ENCODE data around the gene EEF1AKMT2. TPM values are rescaled to one million over a fixed set of nuclear protein-coding genes. Genes with fewer than 3 reads are reported as not detected.

EEF1AKMT2 gene
- total RNA-seq, 1 donor from 2014 or later: 19.1 TPM

GRCh38 chr10:124730790-124731189 is 60.9 kb downstream of the EEF1AKMT2 start:
- Histone ChIP-seq H4K20me1 (ENCODE audit: insufficient read depth, low read length) (peaks cover 55% of the 10 kb centered on the region), H3K4me1 (ENCODE audit: insufficient read depth, low read length) (peaks cover 12% of the 10 kb centered on the region), H3K79me2 (ENCODE audit: insufficient read depth, low read length) (peaks cover 21% of the 10 kb centered on the region), H3K9ac (ENCODE audit: low read length) (no peak overlapping the region), H3K4me3 (ENCODE audit: insufficient read depth, low read depth, low read length) (no peak overlapping the region), H2AFZ (ENCODE audit: low read depth, low read length) (no peak overlapping the region), H3K36me3 (ENCODE audit: insufficient read depth, low read length) (peaks cover under 1% of the 10 kb centered on the region), H3K27me3 (ENCODE audit: insufficient read depth, low read length) (no peaks in the 10 kb centered on the region), H3K4me2 (ENCODE audit: low read length) (no peak overlapping the region), H3K9me3 (ENCODE audit: insufficient read depth, low read depth, low read length) (no peaks in the 10 kb centered on the region), H3K27ac (ENCODE audit: low read depth, low read length) (no peak overlapping the region)
- no peaks in the 10 kb centered on the region for H3K9me3 Mint-ChIP-seq (ENCODE audit: unreplicated experiment)
- DNase-seq (ENCODE audit: low read depth) (no peak), FAIRE-seq (no peak)
- H3K27ac Mint-ChIP-seq (ENCODE audit: unreplicated experiment): no peak overlapping the region
- H3K27me3 Mint-ChIP-seq (ENCODE audit: low read depth, unreplicated experiment): peaks cover 4% of the 10 kb centered on the region
- no peak for TF ChIP-seq CTCF (IDR thresholded peaks at IDR 0.05; ENCODE audit: insufficient read depth, low read depth, low read length)
- TF ChIP-seq EZH2 (IDR thresholded peaks at IDR 0.05; ENCODE audit: insufficient read depth, low read length): no peak
- H3K4me3 Mint-ChIP-seq (ENCODE audit: unreplicated experiment): no peak overlapping the region
- peaks cover 18% of the 10 kb centered on the region for H3K36me3 Mint-ChIP-seq (ENCODE audit: low read depth, unreplicated experiment)
- peaks cover 11% of the 10 kb centered on the region for H3K4me1 Mint-ChIP-seq (ENCODE audit: low read depth, unreplicated experiment)

GRCh38 chr10:124728830-124729661 is 62.6 kb downstream of the EEF1AKMT2 start:
- no peak for DNase-seq (ENCODE audit: low read depth)
- Histone ChIP-seq H4K20me1 (ENCODE audit: insufficient read depth, low read length) (peaks cover 54% of the 10 kb centered on the region), H3K27ac (ENCODE audit: low read depth, low read length) (no peak overlapping the region), H2AFZ (ENCODE audit: low read depth, low read length) (no peak overlapping the region), H3K9ac (ENCODE audit: low read length) (no peak overlapping the region), H3K9me3 (ENCODE audit: insufficient read depth, low read depth, low read length) (no peaks in the 10 kb centered on the region), H3K4me1 (ENCODE audit: insufficient read depth, low read length) (peaks cover 12% of the 10 kb centered on the region), H3K4me3 (ENCODE audit: insufficient read depth, low read depth, low read length) (no peak overlapping the region), H3K36me3 (ENCODE audit: insufficient read depth, low read length) (peaks cover 5% of the 10 kb centered on the region), H3K27me3 (ENCODE audit: insufficient read depth, low read length) (no peaks in the 10 kb centered on the region), H3K4me2 (ENCODE audit: low read length) (no peak overlapping the region), H3K79me2 (ENCODE audit: insufficient read depth, low read length) (peaks cover 19% of the 10 kb centered on the region)
- TF ChIP-seq CTCF (IDR thresholded peaks at IDR 0.05; ENCODE audit: insufficient read depth, low read depth, low read length): no peak
- no peak for TF ChIP-seq EZH2 (IDR thresholded peaks at IDR 0.05; ENCODE audit: insufficient read depth, low read length)
- Mint-ChIP-seq H3K27ac (ENCODE audit: unreplicated experiment) (no peak overlapping the region), H3K9me3 (ENCODE audit: unreplicated experiment) (no peaks in the 10 kb centered on the region), H3K4me3 (ENCODE audit: unreplicated experiment) (no peak overlapping the region), H3K27me3 (ENCODE audit: low read depth, unreplicated experiment) (peaks cover 4% of the 10 kb centered on the region), H3K4me1 (ENCODE audit: low read depth, unreplicated experiment) (peaks cover 12% of the 10 kb centered on the region), H3K36me3 (ENCODE audit: low read depth, unreplicated experiment) (peaks cover 15% of the 10 kb centered on the region)
- FAIRE-seq: no peak
